H1 (cell line): Measurements from ENCODE around the gene CDKL4.

Experiments
- ASH2L ChIP-seq: fragments of 200-600, 300-600 bp; sonication (generic); IDR thresholded peaks from one replicate; pipeline ENCODE4 v1.7.1; 2017; ENCODE audit warnings: low read length
- BRCA1 ChIP-seq: IDR thresholded peaks from 2 replicates; pipeline ENCODE4 v1.6.1; 2012; ENCODE audit warnings: low read depth, low read length, improper control_type of control experiment
- CTCF ChIP-seq, 3 experiments: IDR thresholded peaks; 1 replicate in 2 of 3; 2 replicates in 1 of 3; pipeline versions ENCODE4 v1.5.1 to v1.6.1; 2011; ENCODE audit warnings: low read length in 3 of 3, mild to moderate bottlenecking in 3 of 3, inconsistent platforms in 2 of 3, low read depth in 1 of 3, moderate library complexity in 1 of 3; ENCODE audit not compliant: insufficient read depth in 1 of 3; ENCODE audit errors: control extremely low read depth in 1 of 3
- EZH2 ChIP-seq: fragments of 200-600 bp; sonication (generic); IDR thresholded peaks from 2 replicates; pipeline ENCODE4 v1.7.1; 2012; ENCODE audit warnings: low read depth, mild to moderate bottlenecking, moderate library complexity, low read length, inconsistent platforms; ENCODE audit not compliant: severe bottlenecking
- FOSL1 ChIP-seq: IDR thresholded peaks from 2 replicates; pipeline ENCODE4 v1.6.1; 2011; ENCODE audit warnings: mild to moderate bottlenecking, low read depth, low read length, moderate library complexity; ENCODE audit not compliant: insufficient read depth
- NRF1 ChIP-seq: IDR thresholded peaks from 2 replicates; pipeline ENCODE4 v1.6.1; 2011; ENCODE audit warnings: mild to moderate bottlenecking, low read depth, low read length, improper control_type of control experiment
- PHF8 ChIP-seq: fragments of 200-600 bp; sonication (generic); conservative IDR thresholded peaks from 2 replicates; pipeline ENCODE4 v1.7.1; 2012; ENCODE audit warnings: low read depth, mild to moderate bottlenecking, inconsistent platforms, low read length, moderate library complexity
- POLR2A ChIP-seq, 2 experiments: IDR thresholded peaks; 1 replicate in 1 of 2; 2 replicates in 1 of 2; pipeline ENCODE4 v1.6.1; 2011; ENCODE audit warnings: low read depth in 2 of 2, low read length in 2 of 2, mild to moderate bottlenecking in 2 of 2; ENCODE audit errors: control extremely low read depth in 1 of 2
- POLR2AphosphoS5 ChIP-seq: IDR thresholded peaks from 2 replicates; pipeline ENCODE4 v1.6.1; 2011; ENCODE audit warnings: low read depth, low read length
- RXRA ChIP-seq: IDR thresholded peaks from 2 replicates; pipeline ENCODE4 v1.6.1; 2011; ENCODE audit warnings: low read depth, mild to moderate bottlenecking, low read length, moderate library complexity; ENCODE audit not compliant: insufficient read depth
- SP1 ChIP-seq: IDR thresholded peaks from 2 replicates; pipeline ENCODE4 v1.6.1; 2011; ENCODE audit warnings: low read depth, low read length
- TCF12 ChIP-seq: IDR thresholded peaks from 2 replicates; pipeline ENCODE4 v1.6.1; 2011; ENCODE audit warnings: low read depth, mild to moderate bottlenecking, low read length
- TEAD4 ChIP-seq: IDR thresholded peaks from 2 replicates; pipeline ENCODE4 v1.6.1; 2012; ENCODE audit warnings: low read depth, low read length, inconsistent platforms, mixed read lengths

GRCh38 chr2:39215545-39215944, 28.2 kb downstream of the CDKL4 start:
- TF ChIP-seq ASH2L = no peak
- TF ChIP-seq POLR2A (IDR thresholded peaks at IDR 0.05; ENCODE audit: control extremely low read depth in 1 of 2, low read depth in 2 of 2, low read length in 2 of 2) = no peak
- TF ChIP-seq CTCF (IDR thresholded peaks at IDR 0.05; ENCODE audit: control extremely low read depth in 1 of 3, insufficient read depth in 1 of 3, low read depth in 1 of 3, low read length in 3 of 3) = no peak
- no peak for TF ChIP-seq EZH2
- no peak for TF ChIP-seq SP1
- TF ChIP-seq RXRA = no peak
- no peak for TF ChIP-seq PHF8
- TF ChIP-seq POLR2AphosphoS5 = no peak
- no peak for TF ChIP-seq TEAD4
- no peak for TF ChIP-seq FOSL1
- TF ChIP-seq NRF1 = no peak
- TF ChIP-seq TCF12 = no peak
- TF ChIP-seq BRCA1 = no peak
